Measurements from ENCODE around the gene ADAMTSL1. TPM values are rescaled to one million over a fixed set of nuclear protein-coding genes. Genes with fewer than 3 reads are reported as not detected.

The ADAMTSL1 gene
- total and polyA plus RNA-seq, 12 donors: 0.37 to 5.2 (median 1.9) TPM

GRCh38 chr9:18941060-18941740 is 467.2 kb downstream of the ADAMTSL1 start:
- Histone ChIP-seq H3K27me3 (peaks cover 0 to 10% (median 0%) of the 10 kb centered on the region in 7 donors), H3K9me3 (no peaks in the 10 kb centered on the region), H3K4me1 (peaks cover 0 to 24% (median 4%) of the 10 kb centered on the region in 9 donors), H3K4me3 (no peak overlapping the region), H3K36me3 (no peaks in the 10 kb centered on the region), H3K27ac (no peak overlapping the region)
- DNase-seq (peak in 1 of 2 donors; percentile 15), ATAC-seq (peak in 4 of 8 donors; percentile 27 to 79 (median 52))
- WGBS, 2 donors: 49 to 66% methylated on average over 8 of the region's 8 CpGs
- intact Hi-C loops (cut with DNase I): loop anchor here in 1 of 10 donors (10.0 kb wide), 1 partner anchor 76 kb away; no protein-coding TSS in a partner anchor
- no peak for TF ChIP-seq CTCF (IDR thresholded peaks at IDR 0.05)

GRCh38 chr9:18942801-18943200 is 468.8 kb downstream of the ADAMTSL1 start:
- Histone ChIP-seq H3K4me3 (no peak overlapping the region), H3K36me3 (no peaks in the 10 kb centered on the region), H3K27me3 (peaks cover 0 to 10% (median 0%) of the 10 kb centered on the region in 7 donors), H3K4me1 (peaks cover 0 to 24% (median 4%) of the 10 kb centered on the region in 9 donors), H3K9me3 (no peaks in the 10 kb centered on the region), H3K27ac (peak overlapping the region in 2 of 10 donors; percentile 29 to 50)
- peak in 4 of 8 donors; percentile 38 to 69 (median 58) for ATAC-seq
- intact Hi-C loops (cut with DNase I): loop anchor here in 1 of 10 donors (10.0 kb wide), 1 partner anchor 78 kb away; no protein-coding TSS in a partner anchor
- WGBS, 2 donors: 56 to 73% methylated on average over 7 of the region's 7 CpGs
- TF ChIP-seq CTCF (IDR thresholded peaks at IDR 0.05): no peak
- DNase-seq: peak in 1 of 2 donors; percentile 9

- H3K36me3 ChIP-seq: no peaks in the 10 kb centered on the region
- no peak overlapping the region for H3K4me3 ChIP-seq
- no peaks in the 10 kb centered on the region for H3K9me3 ChIP-seq
- no peak for DNase-seq
- intact Hi-C loops (cut with DNase I): loop anchor here in 1 of 10 donors (10.0 kb wide), 1 partner anchor 83 kb away; no protein-coding TSS in a partner anchor
- H3K4me1 ChIP-seq: peaks cover 0 to 6% (median 3%) of the 10 kb centered on the region in 9 donors
- H3K27me3 ChIP-seq: peaks cover 0 to 5% (median 0%) of the 10 kb centered on the region in 7 donors
- no peak for ATAC-seq
- H3K27ac ChIP-seq: no peak overlapping the region
- 75 to 80% methylated on average over 4 of the region's 4 CpGs for WGBS, 2 donors
- TF ChIP-seq CTCF (IDR thresholded peaks at IDR 0.05): no peak
These were observed 474.0 kb downstream of the ADAMTSL1 start for GRCh38 chr9:18947892-18948339.

- WGBS, 2 donors: 91 to 94% methylated on average over 1 of the region's 1 CpG
- no peaks in the 10 kb centered on the region for H3K9me3 ChIP-seq
- H3K36me3 ChIP-seq: no peaks in the 10 kb centered on the region
- no peak for TF ChIP-seq CTCF (IDR thresholded peaks at IDR 0.05)
- intact Hi-C loops (cut with DNase I): no loop called here
- ATAC-seq: no peak
- no peak overlapping the region for H3K27ac ChIP-seq
- peaks cover 0 to 3% (median 0%) of the 10 kb centered on the region in 9 donors for H3K4me1 ChIP-seq
- no peaks in the 10 kb centered on the region for H3K27me3 ChIP-seq
- no peak overlapping the region for H3K4me3 ChIP-seq
- no peak for DNase-seq
These were observed 478.0 kb downstream of the ADAMTSL1 start for GRCh38 chr9:18951936-18952335.
